DOHH2 (cell line): Measurements from ENCODE around the gene TPP1.

ENCODE experiments used
- H3F3A ChIP-seq: fragments of 200-600 bp; sonication (generic), shearing (Covaris generic); 2 replicates; pipeline ENCODE4 v1.6.0; 2016; ENCODE audit warnings: antibody characterized with exemption, mild to moderate bottlenecking; ENCODE audit not compliant: control insufficient read depth, insufficient read depth
- H3K27ac ChIP-seq: fragments of 200-600 bp; sonication (generic); 2 replicates; pipeline ENCODE4 v1.5.1; 2014; ENCODE audit warnings: low read depth, mild to moderate bottlenecking, low read length, moderate library complexity
- H3K27me3 ChIP-seq: fragments of 200-600 bp; sonication (generic); 2 replicates; pipeline ENCODE4 v1.6.1; 2014; ENCODE audit warnings: mild to moderate bottlenecking, low read length, mixed read lengths; ENCODE audit not compliant: control insufficient read depth
- H3K36me3 ChIP-seq: fragments of 200-600 bp; sonication (generic); 2 replicates; pipeline ENCODE4 v1.6.1; 2014; ENCODE audit warnings: mild to moderate bottlenecking, low read length, moderate library complexity, mixed read lengths; ENCODE audit not compliant: control insufficient read depth
- H3K4me1 ChIP-seq: fragments of 200-600 bp; sonication (generic); 2 replicates; pipeline ENCODE4 v1.6.1; 2014; ENCODE audit warnings: mild to moderate bottlenecking, low read length, mixed read lengths; ENCODE audit not compliant: control insufficient read depth
- H3K4me2 ChIP-seq: fragments of 200-600 bp; sonication (generic); 2 replicates; pipeline ENCODE4 v1.6.0; 2014; ENCODE audit warnings: mild to moderate bottlenecking, low read length, moderate library complexity
- H3K4me3 ChIP-seq: fragments of 200-600 bp; sonication (generic); 2 replicates; pipeline ENCODE4 v1.5.1; 2014; ENCODE audit warnings: mild to moderate bottlenecking, low read length, mixed read lengths
- H3K79me2 ChIP-seq: fragments of 200-600 bp; sonication (generic); 2 replicates; pipeline ENCODE4 v1.6.1; 2014; ENCODE audit warnings: mild to moderate bottlenecking, low read length, mixed read lengths; ENCODE audit not compliant: control insufficient read depth
- H3K9me2 ChIP-seq: fragments of 200-600 bp; sonication (generic); replicated peaks from 2 replicates; pipeline ENCODE4 v1.6.1; 2014; ENCODE audit warnings: mild to moderate bottlenecking, low read length, mixed read lengths; ENCODE audit not compliant: control insufficient read depth
- H3K9me3 ChIP-seq: fragments of 200-600 bp; sonication (generic); 2 replicates; pipeline ENCODE4 v1.6.1; 2014; ENCODE audit warnings: antibody characterized with exemption, low read length, mixed read lengths; ENCODE audit not compliant: control insufficient read depth, insufficient read depth
- H4K20me1 ChIP-seq: fragments of 200-600 bp; sonication (generic); 2 replicates; pipeline ENCODE4 v1.6.0; 2014; ENCODE audit warnings: low read depth, mild to moderate bottlenecking, antibody characterized with exemption, low read length, moderate library complexity; ENCODE audit not compliant: control insufficient read depth, insufficient read depth
- EZH2phosphoT487 ChIP-seq: fragments of 200-600 bp; sonication (generic); IDR thresholded peaks from 2 replicates; pipeline ENCODE4 v1.6.1; 2017; ENCODE audit warnings: borderline replicate concordance, mild to moderate bottlenecking, antibody characterized with exemption, low read length, moderate library complexity, mixed read lengths
- TF ChIP-seq, protein P1 (sequence below): fragments of 200-600 bp; sonication (generic); IDR thresholded peaks from one replicate; pipeline ENCODE4 v1.5.1; 2014; ENCODE audit warnings: antibody characterized with exemption, mild to moderate bottlenecking, low read depth, low read length; ENCODE audit not compliant: poor library complexity, severe bottlenecking

Gene TPP1

DNA sequence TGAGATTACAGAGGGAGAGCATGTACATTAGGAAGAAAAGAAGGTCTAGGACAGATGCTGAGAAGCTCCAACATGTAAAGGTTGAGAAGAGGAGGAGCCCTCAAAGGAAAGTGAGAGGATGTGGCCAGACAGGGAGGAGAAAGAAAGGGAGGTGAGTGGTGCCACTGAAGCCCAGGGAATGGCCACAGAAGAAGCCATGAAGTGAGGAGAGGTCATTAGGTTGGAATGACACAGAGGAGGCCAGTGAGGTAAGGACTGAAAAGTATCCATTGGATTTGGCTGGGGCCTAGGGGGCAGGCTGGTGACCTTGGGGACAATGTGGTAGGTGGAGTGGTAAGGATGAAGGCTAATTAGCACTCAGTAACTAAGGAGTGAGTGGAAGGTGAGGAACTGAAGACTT, 39.4 kb upstream of the TPP1 start:
- no peaks in the 10 kb centered on the region for H3K4me1 ChIP-seq
- no peaks in the 10 kb centered on the region for H4K20me1 ChIP-seq
- TF ChIP-seq, protein P1, sequence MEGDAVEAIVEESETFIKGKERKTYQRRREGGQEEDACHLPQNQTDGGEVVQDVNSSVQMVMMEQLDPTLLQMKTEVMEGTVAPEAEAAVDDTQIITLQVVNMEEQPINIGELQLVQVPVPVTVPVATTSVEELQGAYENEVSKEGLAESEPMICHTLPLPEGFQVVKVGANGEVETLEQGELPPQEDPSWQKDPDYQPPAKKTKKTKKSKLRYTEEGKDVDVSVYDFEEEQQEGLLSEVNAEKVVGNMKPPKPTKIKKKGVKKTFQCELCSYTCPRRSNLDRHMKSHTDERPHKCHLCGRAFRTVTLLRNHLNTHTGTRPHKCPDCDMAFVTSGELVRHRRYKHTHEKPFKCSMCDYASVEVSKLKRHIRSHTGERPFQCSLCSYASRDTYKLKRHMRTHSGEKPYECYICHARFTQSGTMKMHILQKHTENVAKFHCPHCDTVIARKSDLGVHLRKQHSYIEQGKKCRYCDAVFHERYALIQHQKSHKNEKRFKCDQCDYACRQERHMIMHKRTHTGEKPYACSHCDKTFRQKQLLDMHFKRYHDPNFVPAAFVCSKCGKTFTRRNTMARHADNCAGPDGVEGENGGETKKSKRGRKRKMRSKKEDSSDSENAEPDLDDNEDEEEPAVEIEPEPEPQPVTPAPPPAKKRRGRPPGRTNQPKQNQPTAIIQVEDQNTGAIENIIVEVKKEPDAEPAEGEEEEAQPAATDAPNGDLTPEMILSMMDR: no peak
- no peak for TF ChIP-seq EZH2phosphoT487
- H3K9me2 ChIP-seq: no peaks in the 10 kb centered on the region
- no peaks in the 10 kb centered on the region for H3K79me2 ChIP-seq
- no peaks in the 10 kb centered on the region for H3K9me3 ChIP-seq
- no peaks in the 10 kb centered on the region for H3K36me3 ChIP-seq
- H3K27ac ChIP-seq: no peak overlapping the region
- H3F3A ChIP-seq: no peaks in the 10 kb centered on the region
- H3K27me3 ChIP-seq: peaks cover 24% of the 10 kb centered on the region
- no peak overlapping the region for H3K4me3 ChIP-seq
- no peak overlapping the region for H3K4me2 ChIP-seq

- no peaks in the 10 kb centered on the region for H3K79me2 ChIP-seq
- TF ChIP-seq, protein P1: no peak
- TF ChIP-seq EZH2phosphoT487: no peak
Observed at GRCh38 chr11:6657346-6657745, 38.1 kb upstream of the TPP1 start.

DNA sequence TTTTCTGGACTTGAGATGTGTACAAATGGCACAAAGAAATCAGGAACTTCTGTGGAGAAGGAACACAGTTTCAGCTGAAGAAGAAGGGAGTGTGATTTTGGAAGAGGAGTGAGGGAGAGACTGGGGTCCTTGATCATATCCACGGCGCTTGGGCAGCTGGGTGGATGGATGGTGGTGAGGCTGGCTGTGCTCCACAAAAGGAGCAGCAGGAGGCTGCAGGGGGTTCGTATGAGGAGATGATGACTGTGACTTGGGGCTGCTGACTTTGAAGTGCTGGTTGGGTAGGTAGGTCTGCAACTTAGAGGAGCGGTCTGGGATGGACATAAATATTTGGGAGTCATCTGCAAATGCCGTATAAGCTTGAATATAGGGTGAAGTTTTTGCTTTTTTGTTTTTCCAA, 37.7 kb upstream of the TPP1 start:
- no peaks in the 10 kb centered on the region for H4K20me1 ChIP-seq
- no peak overlapping the region for H3K27ac ChIP-seq
- H3K36me3 ChIP-seq: no peaks in the 10 kb centered on the region
- no peaks in the 10 kb centered on the region for H3K9me3 ChIP-seq
- no peaks in the 10 kb centered on the region for H3F3A ChIP-seq
- H3K27me3 ChIP-seq: peaks cover 28% of the 10 kb centered on the region
- no peak overlapping the region for H3K4me2 ChIP-seq
- H3K79me2 ChIP-seq: no peaks in the 10 kb centered on the region
- H3K9me2 ChIP-seq: no peaks in the 10 kb centered on the region
- no peak overlapping the region for H3K4me3 ChIP-seq
- no peaks in the 10 kb centered on the region for H3K4me1 ChIP-seq
- no peak for TF ChIP-seq EZH2phosphoT487
- TF ChIP-seq, protein P1: no peak

More at GRCh38 chr11:6657346-6657745, 38.1 kb upstream of the TPP1 start:
- Histone ChIP-seq H3K9me2 (no peaks in the 10 kb centered on the region), H3K27ac (no peak overlapping the region), H3K27me3 (peaks cover 25% of the 10 kb centered on the region), H3K4me3 (no peak overlapping the region), H3K36me3 (no peaks in the 10 kb centered on the region), H3K4me2 (no peak overlapping the region), H3K4me1 (no peaks in the 10 kb centered on the region), H3K9me3 (no peaks in the 10 kb centered on the region), H3F3A (no peaks in the 10 kb centered on the region), H4K20me1 (no peaks in the 10 kb centered on the region)

GRCh38 chr11:6656584-6656915, 37.3 kb upstream of the TPP1 start:
- Histone ChIP-seq H3K9me3 (no peaks in the 10 kb centered on the region), H3K27me3 (peaks cover 25% of the 10 kb centered on the region), H3K36me3 (no peaks in the 10 kb centered on the region), H3F3A (no peaks in the 10 kb centered on the region), H3K4me1 (no peaks in the 10 kb centered on the region), H3K4me2 (no peak overlapping the region), H3K79me2 (no peaks in the 10 kb centered on the region), H3K9me2 (no peaks in the 10 kb centered on the region), H3K27ac (no peak overlapping the region), H4K20me1 (no peaks in the 10 kb centered on the region), H3K4me3 (no peak overlapping the region)
- TF ChIP-seq EZH2phosphoT487: no peak
- TF ChIP-seq, protein P1: no peak
